HCT116 (cell line): Measurements from ENCODE around the gene SPPL2B. TPM values are rescaled to one million over a fixed set of nuclear protein-coding genes. Genes with fewer than 3 reads are reported as not detected.

ENCODE experiments used
- ATAC-seq: fragments of 200-7000 bp; cut with Tn5 transposase; 2 replicates; pipeline ENCODE4 v1.9.1; 2020; ENCODE audit warnings: mild to moderate bottlenecking, moderate library complexity
- BruUV-seq: library from RNA; stranded (reverse); fragments of 400-500 nt; replicated peaks from 2 replicates; lab custom pipeline; 2021; lab: Mats Ljungman, UMichigan
- CTCF ChIA-PET: fragments of 300-600 bp; sonication (Branson Sonifier 250); formaldehyde crosslinking; loops from one replicate; lab custom pipeline; 2021; ENCODE audit warnings: antibody characterized with exemption; lab: Charles Lee
- POLR2A ChIA-PET: fragments of 300-600, 350-600 bp; sonication (Branson Sonifier 250); formaldehyde crosslinking; loops from one replicate; lab custom pipeline; 2021; ENCODE audit warnings: antibody characterized with exemption; lab: Charles Lee
- RAD21 ChIA-PET, 2 experiments: fragments of 300-600 bp; sonication (Branson Sonifier 250); formaldehyde crosslinking; loops; one replicate each; lab custom pipeline; 2023; ENCODE audit warnings: low total read pairs in 2 of 2; ENCODE audit not compliant: uncharacterized antibody in 2 of 2, unreplicated experiment in 2 of 2, low non-redundant PET in 1 of 2; lab: Charles Lee
- DNase-seq: peaks from one replicate; pipeline ENCODE4 v3.0.0-alpha.2; 2010; ENCODE audit warnings: low read depth, low spot score
- H2AFZ ChIP-seq: fragments of 200-600 bp; shearing (Covaris generic), sonication (generic); 2 replicates; pipeline ENCODE4 v1.6.1; 2017; ENCODE audit warnings: low read depth, mixed run types, mixed read lengths, antibody characterized with exemption, low read length; ENCODE audit not compliant: poor library complexity, severe bottlenecking
- H3K27ac ChIP-seq: 2 replicates; pipeline ENCODE4 v1.5.1; 2012; ENCODE audit warnings: low read depth, low read length
- H3K27me3 ChIP-seq: fragments of 200-600 bp; sonication (generic); 2 replicates; pipeline ENCODE4 v1.6.1; 2016; ENCODE audit warnings: mixed run types, low read length, mixed read lengths; ENCODE audit not compliant: insufficient read depth
- H3K36me3 ChIP-seq, 2 experiments: fragments of 200-500 bp in 1 of 2; fragments of 200-600 bp in 1 of 2; sonication (Bioruptor generic) in 1 of 2; sonication (generic) in 1 of 2; 2 replicates each; pipeline versions ENCODE4 v1.5.1 to v1.6.1; 2014 to 2016; ENCODE audit warnings: low read length in 2 of 2, inconsistent platforms in 1 of 2, mixed read lengths in 1 of 2, mixed run types in 1 of 2; ENCODE audit not compliant: insufficient read depth in 2 of 2, control insufficient read depth in 1 of 2
- H3K4me1 ChIP-seq, 2 experiments: fragments of 200-600 bp in 1 of 2; sonication (generic) in 1 of 2; 2 replicates each; pipeline versions ENCODE4 v1.5.1 to v1.6.1; 2012 to 2017; ENCODE audit warnings: low read length in 2 of 2, inconsistent platforms in 1 of 2, mild to moderate bottlenecking in 1 of 2, mixed read lengths in 1 of 2, mixed run types in 1 of 2, moderate library complexity in 1 of 2; ENCODE audit not compliant: insufficient read depth in 2 of 2, control insufficient read depth in 1 of 2
- H3K4me2 ChIP-seq: fragments of 200-600 bp; sonication (generic); 2 replicates; pipeline ENCODE4 v1.6.1; 2017; ENCODE audit warnings: mixed run types, low read length, mixed read lengths
- H3K4me3 ChIP-seq, 2 experiments: fragments of 200-600 bp in 1 of 2; sonication (generic) in 1 of 2; replicated peaks in 1 of 2; 2 replicates each; pipeline ENCODE4 v1.5.1; 2011 to 2016; ENCODE audit warnings: low read length in 2 of 2, control low read depth in 1 of 2, low read depth in 1 of 2, mild to moderate bottlenecking in 1 of 2, mixed read lengths in 1 of 2, mixed run types in 1 of 2
- H3K79me2 ChIP-seq: fragments of 200-600 bp; sonication (generic); 2 replicates; pipeline ENCODE4 v1.6.1; 2017; ENCODE audit warnings: mild to moderate bottlenecking, mixed run types, low read length, moderate library complexity, mixed read lengths; ENCODE audit not compliant: insufficient read depth
- H3K9ac ChIP-seq: fragments of 200-600 bp; sonication (generic); 2 replicates; pipeline ENCODE4 v1.6.1; 2016; ENCODE audit warnings: low read length, mixed read lengths
- H3K9me2 ChIP-seq: fragments of 200-600 bp; sonication (generic), shearing (Covaris generic); 2 replicates; pipeline ENCODE4 v1.6.1; 2017; ENCODE audit warnings: mixed run types, mild to moderate bottlenecking, moderate library complexity; ENCODE audit not compliant: insufficient read depth
- H3K9me3 ChIP-seq, 2 experiments: fragments of 200-500 bp in 1 of 2; fragments of 200-600 bp in 1 of 2; sonication (Bioruptor generic) in 1 of 2; sonication (generic) in 1 of 2; 2 replicates each; pipeline ENCODE4 v1.6.1; 2014 to 2017; ENCODE audit warnings: low read length in 2 of 2, mixed read lengths in 2 of 2, inconsistent platforms in 1 of 2, low read depth in 1 of 2, mild to moderate bottlenecking in 1 of 2, mixed run types in 1 of 2, moderate library complexity in 1 of 2; ENCODE audit not compliant: control insufficient read depth in 1 of 2, insufficient read depth in 1 of 2
- H4K20me1 ChIP-seq: fragments of 200-600 bp; sonication (generic), shearing (Covaris generic); 2 replicates; pipeline ENCODE4 v1.6.1; 2017; ENCODE audit warnings: mixed run types, mild to moderate bottlenecking, moderate library complexity; ENCODE audit not compliant: insufficient read depth
- CEBPB ChIP-seq: IDR thresholded peaks from 2 replicates; pipeline ENCODE4 v1.6.1; 2012; ENCODE audit warnings: low read depth
- EZH2 ChIP-seq: fragments of 200-600 bp; sonication (generic); IDR thresholded peaks from 2 replicates; pipeline ENCODE4 v1.6.1; 2017; ENCODE audit warnings: antibody characterized with exemption, mixed run types
- POLR2A ChIP-seq: IDR thresholded peaks from 2 replicates; pipeline ENCODE4 v1.7.0; 2011; ENCODE audit warnings: borderline replicate concordance; ENCODE audit not compliant: insufficient read depth, insufficient read length; ENCODE audit errors: extremely low read depth
- SRF ChIP-seq: IDR thresholded peaks from 2 replicates; pipeline ENCODE4 v1.6.1; 2012; ENCODE audit warnings: low read depth
- intact Hi-C: fragments of 100-400 bp; cut with micrococcal nuclease; formaldehyde crosslinking; loops from 2 replicates; pipeline ENCODE4 v1.10.0; 2022
- total RNA-seq: library from RNA; stranded (reverse); gene quantifications from one replicate; pipeline ENCODE4 v1.2.1, GENCODE V29; 2021; ENCODE audit not compliant: unreplicated experiment

SPPL2B gene
- total RNA-seq, 1 experiment from 2014 or later = 83.1 TPM

- H3K27ac ChIP-seq = no peak overlapping the region
- no peak overlapping the region for H2AFZ ChIP-seq
- ChIA-PET CTCF (no interaction called here), RAD21 (no interaction called here), POLR2A (no interaction called here)
- H3K79me2 ChIP-seq = peaks cover 86% of the 10 kb centered on the region
- no peaks in the 10 kb centered on the region; a peak in 1 of 4 replicates for H3K36me3 ChIP-seq
- no peaks in the 10 kb centered on the region for H3K27me3 ChIP-seq
- intact Hi-C loops = no loop called here
- peaks cover 19 to 28% of the 10 kb centered on the region in 2 experiments for H3K4me1 ChIP-seq
- H3K9me3 ChIP-seq = peaks cover 0 to 11% of the 10 kb centered on the region in 2 experiments; a peak in 1 of 4 replicates
- BruUV-seq = no TSS peak
- no peak overlapping the region for H3K9ac ChIP-seq
- H3K4me2 ChIP-seq = no peak overlapping the region
- ATAC-seq (no peak), DNase-seq (no peak)
- no peaks in the 10 kb centered on the region for H3K9me2 ChIP-seq
- TF ChIP-seq CEBPB (no peak), EZH2 (no peak), SRF (no peak)
- H4K20me1 ChIP-seq = no peaks in the 10 kb centered on the region; the same call in 1 of the 2 replicates
- H3K4me3 ChIP-seq = no peak overlapping the region
These were observed 3.2 kb downstream of the SPPL2B start for GRCh38 chr19:2331601-2332246.

- no peak overlapping the region for H2AFZ ChIP-seq
- BruUV-seq = no TSS peak
- ATAC-seq (no peak), DNase-seq (no peak)
- H3K36me3 ChIP-seq = no peaks in the 10 kb centered on the region
- peaks cover 0 to 11% of the 10 kb centered on the region in 2 experiments; a peak in 1 of 4 replicates for H3K9me3 ChIP-seq
- ChIA-PET POLR2A (no interaction called here), CTCF (no interaction called here), RAD21 (no interaction called here)
- H3K79me2 ChIP-seq = peaks cover 86% of the 10 kb centered on the region
- H3K9me2 ChIP-seq = no peaks in the 10 kb centered on the region
- no peak overlapping the region for H3K9ac ChIP-seq
- no peak overlapping the region for H3K27ac ChIP-seq
- no peaks in the 10 kb centered on the region; the same call in 1 of the 2 replicates for H4K20me1 ChIP-seq
- intact Hi-C loops = no loop called here
- no peak overlapping the region for H3K4me2 ChIP-seq
- TF ChIP-seq POLR2A = no peak
- H3K27me3 ChIP-seq = no peaks in the 10 kb centered on the region
- H3K4me1 ChIP-seq = peaks cover 12 to 22% of the 10 kb centered on the region in 2 experiments
- no peak overlapping the region for H3K4me3 ChIP-seq
These were observed 4.0 kb downstream of the SPPL2B start for GRCh38 chr19:2332341-2333026.
